HT-29 (cell line): Measurements from ENCODE around the gene SGPP1. TPM values are rescaled to one million over a fixed set of nuclear protein-coding genes. Genes with fewer than 3 reads are reported as not detected.
"Not testable (repeated sequence)": the region's sequence is repeated elsewhere in the genome, so short reads cannot be mapped to it uniquely, and the experiment has no call there.

Experiments
- DNase-seq: peaks from one replicate; pipeline ENCODE4 v3.0.0-alpha.2; 2015; ENCODE audit warnings: low spot score
- small RNA-seq: library from RNA; depleted of rRNA; stranded (forward); fragments of <200 nt; gene quantifications from one replicate; pipeline ENCODE3, GENCODE V24; 2014
- total RNA-seq: library from RNA; depleted of rRNA; stranded (reverse); fragments of >200 nt; shearing (Covaris generic); gene quantifications from 2 replicates; pipeline ENCODE4 v1.2.3, GENCODE V29; 2014; rRNA removed

SGPP1 gene
- total RNA-seq, 1 experiment from 2014 or later: 11.1 TPM

GRCh38 chr14:63641473-63642228, 86.2 kb downstream of the SGPP1 start, which contains the start of gene WDR89:
TSS of gene WDR89 (minus strand) at chr14:63641871. CDS start at chr14:63599942, 41,929 bp downstream.
- peak; percentile 94 for DNase-seq

- no peak for DNase-seq
Observed at GRCh38 chr14:63638493-63638892, 89.4 kb downstream of the SGPP1 start.

- not testable (repeated sequence) for DNase-seq
Observed at GRCh38 chr14:63636094-63636635, 91.7 kb downstream of the SGPP1 start.

Small RNA genes within 50 kb of the gene (small RNA-seq; reads per million reads assigned to genes)
- gene AL161670.1 (not detected), gene RF00012 (1.4 reads per million, percentile 50 among the genes with 10 or more reads in this experiment), gene RNU7-116P (not detected)

Other genes with a start within 250 kb of the SGPP1 start
- 5.2 and 5.4 TPM in 2 replicates for gene PPP2R5E, start 184.7 kb downstream of the SGPP1 start, total RNA-seq
- 3.7 and 4.0 TPM in 2 replicates for gene WDR89, start 86.2 kb downstream of the SGPP1 start, total RNA-seq
- 54.2 and 96.2 TPM in 2 replicates for gene SYNE2, start 124.9 kb upstream of the SGPP1 start, total RNA-seq